GM18520 (cell line): ENCODE results near the gene KIF19.
"Not testable (repeated sequence)": the region's sequence is repeated elsewhere in the genome, so short reads cannot be mapped to it uniquely, and the experiment has no call there.

Source experiments
- ATAC-seq: cut with Tn5 transposase; IDR thresholded peaks from one replicate; pipeline ENCODE4 v1.9.1; 2021; ENCODE audit not compliant: unreplicated experiment

The KIF19 gene, protein sequence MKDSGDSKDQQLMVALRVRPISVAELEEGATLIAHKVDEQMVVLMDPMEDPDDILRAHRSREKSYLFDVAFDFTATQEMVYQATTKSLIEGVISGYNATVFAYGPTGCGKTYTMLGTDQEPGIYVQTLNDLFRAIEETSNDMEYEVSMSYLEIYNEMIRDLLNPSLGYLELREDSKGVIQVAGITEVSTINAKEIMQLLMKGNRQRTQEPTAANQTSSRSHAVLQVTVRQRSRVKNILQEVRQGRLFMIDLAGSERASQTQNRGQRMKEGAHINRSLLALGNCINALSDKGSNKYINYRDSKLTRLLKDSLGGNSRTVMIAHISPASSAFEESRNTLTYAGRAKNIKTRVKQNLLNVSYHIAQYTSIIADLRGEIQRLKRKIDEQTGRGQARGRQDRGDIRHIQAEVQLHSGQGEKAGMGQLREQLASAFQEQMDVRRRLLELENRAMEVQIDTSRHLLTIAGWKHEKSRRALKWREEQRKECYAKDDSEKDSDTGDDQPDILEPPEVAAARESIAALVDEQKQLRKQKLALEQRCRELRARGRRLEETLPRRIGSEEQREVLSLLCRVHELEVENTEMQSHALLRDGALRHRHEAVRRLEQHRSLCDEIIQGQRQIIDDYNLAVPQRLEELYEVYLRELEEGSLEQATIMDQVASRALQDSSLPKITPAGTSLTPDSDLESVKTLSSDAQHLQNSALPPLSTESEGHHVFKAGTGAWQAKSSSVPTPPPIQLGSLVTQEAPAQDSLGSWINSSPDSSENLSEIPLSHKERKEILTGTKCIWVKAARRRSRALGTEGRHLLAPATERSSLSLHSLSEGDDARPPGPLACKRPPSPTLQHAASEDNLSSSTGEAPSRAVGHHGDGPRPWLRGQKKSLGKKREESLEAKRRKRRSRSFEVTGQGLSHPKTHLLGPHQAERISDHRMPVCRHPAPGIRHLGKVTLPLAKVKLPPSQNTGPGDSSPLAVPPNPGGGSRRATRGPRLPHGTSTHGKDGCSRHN

GRCh38 chr17:74325743-74326379 is at the start of gene KIF19:
TSS of gene KIF19 (plus strand) at chr17:74326226. CDS start at chr17:74326350, 124 bp downstream.
- ATAC-seq: no peak

DNA sequence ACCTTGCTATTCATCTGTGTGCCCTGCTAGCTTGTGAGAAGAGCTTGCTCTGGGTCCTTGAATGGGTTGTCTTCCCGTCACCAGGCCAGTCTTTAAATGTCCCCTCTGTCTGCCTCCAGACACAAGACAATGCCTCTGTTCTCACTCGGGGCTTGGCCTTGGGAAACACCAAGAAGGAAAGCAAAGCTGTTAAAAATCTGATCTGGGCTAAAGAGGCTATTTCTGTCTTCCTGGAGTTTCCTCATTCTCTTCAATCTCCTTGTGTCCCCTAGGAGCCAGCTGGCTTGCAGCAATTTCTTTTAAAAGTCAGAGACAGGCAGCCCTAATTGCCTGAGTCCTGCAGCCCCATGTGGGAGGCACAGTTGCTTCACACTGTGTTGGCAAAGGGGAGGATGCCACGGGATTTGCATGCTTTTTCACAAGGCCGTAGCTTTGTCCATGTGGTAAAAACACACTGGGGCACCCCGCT is 49.5 kb upstream of the KIF19 start:
- ATAC-seq: no peak

DNA sequence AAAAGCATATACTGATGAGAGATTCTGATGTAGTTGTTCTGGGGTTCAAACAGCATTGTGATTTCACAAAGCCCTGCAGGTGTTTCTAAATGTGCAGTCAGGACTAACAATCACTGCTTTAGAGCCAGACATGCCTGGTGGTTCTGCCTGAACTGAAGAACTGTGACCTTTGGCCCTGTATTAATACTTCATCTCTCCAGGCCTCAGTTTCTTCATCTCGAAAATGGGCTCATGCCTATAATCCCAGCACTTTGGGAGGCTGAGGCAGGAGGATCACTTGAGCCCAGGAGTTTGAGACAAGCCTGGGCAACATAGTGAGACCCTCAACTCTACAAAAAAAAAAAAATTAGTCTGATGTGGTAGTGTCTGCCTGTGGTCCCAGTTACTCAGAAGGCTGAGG is 48.1 kb upstream of the KIF19 start:
- no peak for ATAC-seq

DNA sequence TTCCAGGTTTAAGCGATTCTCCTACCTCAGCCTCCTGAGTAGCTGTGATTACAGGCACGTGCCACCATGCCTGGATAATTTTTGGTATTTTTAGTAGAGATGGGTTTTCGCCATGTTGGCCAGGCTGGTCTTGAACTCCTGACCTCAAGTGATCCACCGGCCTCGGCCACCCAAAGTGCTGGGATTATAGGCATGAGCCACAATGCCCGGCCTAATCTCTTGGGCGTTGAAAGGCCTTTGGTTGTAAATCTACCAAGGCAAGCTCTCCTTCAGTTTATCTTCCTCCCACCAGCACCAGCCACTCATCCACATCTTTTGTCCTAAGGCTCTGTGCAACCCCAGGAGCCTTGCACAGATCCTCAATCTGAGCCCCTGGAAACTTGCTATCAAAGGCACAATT is 46.4 kb upstream of the KIF19 start:
- not testable (repeated sequence) for ATAC-seq

GRCh38 chr17:74280093-74280513 is 45.9 kb upstream of the KIF19 start:
- peak; percentile 56 for ATAC-seq

DNA sequence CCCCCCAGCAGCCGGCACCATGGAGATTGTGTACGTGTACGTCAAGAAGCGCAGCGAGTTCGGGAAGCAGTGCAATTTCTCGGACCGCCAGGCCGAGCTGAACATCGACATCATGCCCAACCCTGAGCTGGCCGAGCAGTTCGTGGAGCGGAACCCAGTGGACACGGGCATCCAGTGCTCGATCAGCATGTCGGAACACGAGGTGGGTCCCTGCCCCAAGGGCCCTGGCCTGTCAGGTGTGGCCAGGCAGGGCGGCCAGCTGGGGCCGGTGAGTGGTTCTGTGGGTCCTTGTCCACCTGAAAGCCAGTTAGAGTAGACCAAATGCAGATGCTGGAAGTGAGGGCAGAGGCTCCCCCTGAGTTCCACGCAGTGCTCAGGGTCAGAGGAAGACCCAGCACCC is 44.2 kb upstream of the KIF19 start:
- no peak for ATAC-seq

DNA sequence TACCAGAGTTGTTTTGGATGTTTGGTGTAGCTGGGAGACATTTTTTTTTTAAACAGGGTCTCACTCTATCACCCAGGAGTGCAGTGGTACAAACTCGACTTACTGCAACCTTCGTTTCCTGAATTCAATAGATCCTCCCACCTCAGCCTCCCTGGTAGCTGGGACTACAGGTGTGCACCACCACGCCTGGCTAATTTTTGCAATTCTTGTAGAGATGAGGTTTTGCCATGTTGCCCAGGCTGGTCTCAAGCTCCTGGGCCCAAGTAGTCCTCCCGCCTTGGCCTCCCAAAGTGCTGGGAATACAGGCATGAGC is 43.8 kb upstream of the KIF19 start:
- not testable (repeated sequence) for ATAC-seq

DNA sequence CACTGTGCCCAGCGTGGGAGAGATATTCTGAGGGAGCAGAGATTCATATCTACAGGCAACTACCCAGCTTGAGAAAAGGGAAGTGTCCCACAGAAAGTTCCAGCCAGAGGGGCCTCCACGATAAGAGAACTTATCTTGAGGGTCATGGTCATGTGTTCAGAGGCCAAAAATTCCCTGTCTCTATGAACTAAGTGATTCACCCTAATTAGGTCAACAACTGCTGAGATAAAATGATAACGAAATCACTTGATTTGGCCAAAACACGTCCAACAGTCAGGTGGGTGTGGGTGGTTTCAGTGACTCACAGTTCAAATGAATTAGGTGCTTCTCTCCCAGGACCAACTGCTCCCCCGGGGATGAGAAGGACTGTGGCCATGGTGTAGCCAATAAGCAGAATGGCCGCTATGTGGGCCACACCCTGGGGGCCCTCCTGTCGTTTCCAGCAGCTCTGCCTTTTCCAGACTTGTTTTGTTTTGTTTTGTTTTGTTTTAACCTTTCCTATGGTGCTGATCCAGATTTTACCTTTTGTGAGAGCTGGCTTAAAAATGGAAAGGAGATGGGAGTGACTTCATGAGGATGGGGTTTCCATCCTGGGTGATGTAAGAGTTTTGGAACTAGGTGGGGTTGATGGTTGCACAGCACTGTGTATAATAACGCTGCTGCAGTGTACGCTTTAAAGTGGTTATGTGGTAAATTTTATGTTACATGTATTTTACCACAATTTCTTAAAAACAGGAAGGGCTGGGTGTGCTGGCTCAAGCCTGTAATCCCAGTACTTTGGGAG is 43.2 kb upstream of the KIF19 start:
- ATAC-seq: no peak

GRCh38 chr17:74283371-74283673 is 42.7 kb upstream of the KIF19 start:
- ATAC-seq: no peak

- no peak for ATAC-seq
Observed at GRCh38 chr17:74287031-74287602, 38.9 kb upstream of the KIF19 start.

- peak; percentile 58 for ATAC-seq
Observed at GRCh38 chr17:74288785-74289184, 37.2 kb upstream of the KIF19 start.

DNA sequence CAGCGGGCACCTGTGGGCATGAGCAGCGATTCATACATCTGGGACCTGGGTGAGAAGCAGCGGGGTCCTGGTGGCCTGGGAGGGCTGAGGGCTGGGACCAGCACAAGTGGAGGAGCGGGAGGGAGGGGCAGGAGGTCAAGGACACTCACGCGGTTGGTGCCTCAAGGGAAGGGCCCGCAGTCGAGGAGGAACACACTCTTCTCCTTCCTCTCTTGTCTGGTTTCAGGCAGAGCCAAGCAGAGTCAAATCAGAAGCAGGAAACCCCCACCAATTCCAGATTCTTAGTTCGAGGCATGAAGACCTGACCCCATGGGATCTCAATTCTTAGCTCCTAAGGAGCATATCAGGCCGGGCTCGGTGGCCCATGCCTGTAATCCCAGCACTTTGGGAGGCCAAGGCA is 36.3 kb upstream of the KIF19 start:
- ATAC-seq: no peak

DNA sequence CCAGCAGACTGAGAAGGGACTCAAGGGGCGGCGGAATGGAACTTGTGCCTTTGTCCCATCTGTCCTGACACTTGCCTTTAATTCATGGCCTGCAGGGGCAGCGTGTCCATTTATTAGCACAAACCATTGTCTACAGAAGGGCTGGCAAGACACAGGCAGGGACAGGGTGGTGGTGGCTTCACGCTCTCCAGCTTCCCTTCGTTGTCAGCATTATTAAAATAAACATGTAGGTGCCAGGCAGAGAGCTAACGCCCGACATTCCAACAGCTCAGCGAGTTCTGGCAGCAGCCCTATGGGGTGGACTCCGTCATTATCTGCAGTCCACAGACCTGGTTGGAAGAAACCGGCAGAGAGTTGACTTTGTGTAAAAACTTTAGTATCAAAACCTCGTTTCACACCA is 35.7 kb upstream of the KIF19 start:
- no peak for ATAC-seq

DNA sequence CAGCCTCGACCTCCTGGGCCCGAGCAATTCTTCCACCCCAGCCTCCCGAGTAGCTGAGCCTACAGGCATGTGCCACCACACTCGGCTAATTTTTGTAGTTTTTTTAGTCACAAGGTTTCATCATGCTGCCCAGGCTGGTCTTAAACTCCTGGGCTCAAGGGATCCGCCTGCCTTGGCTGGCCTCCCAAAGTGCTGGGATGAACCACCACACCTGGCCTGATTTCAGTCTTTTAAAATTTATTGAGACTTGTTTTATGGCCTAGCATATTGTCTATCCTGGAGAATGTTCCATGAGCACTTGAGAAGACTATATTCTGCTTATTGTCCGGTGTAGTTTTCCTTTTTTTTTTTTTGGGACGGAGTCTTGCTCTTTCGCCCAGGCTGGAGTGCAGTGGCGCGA is 33.5 kb upstream of the KIF19 start:
- ATAC-seq: no peak

DNA sequence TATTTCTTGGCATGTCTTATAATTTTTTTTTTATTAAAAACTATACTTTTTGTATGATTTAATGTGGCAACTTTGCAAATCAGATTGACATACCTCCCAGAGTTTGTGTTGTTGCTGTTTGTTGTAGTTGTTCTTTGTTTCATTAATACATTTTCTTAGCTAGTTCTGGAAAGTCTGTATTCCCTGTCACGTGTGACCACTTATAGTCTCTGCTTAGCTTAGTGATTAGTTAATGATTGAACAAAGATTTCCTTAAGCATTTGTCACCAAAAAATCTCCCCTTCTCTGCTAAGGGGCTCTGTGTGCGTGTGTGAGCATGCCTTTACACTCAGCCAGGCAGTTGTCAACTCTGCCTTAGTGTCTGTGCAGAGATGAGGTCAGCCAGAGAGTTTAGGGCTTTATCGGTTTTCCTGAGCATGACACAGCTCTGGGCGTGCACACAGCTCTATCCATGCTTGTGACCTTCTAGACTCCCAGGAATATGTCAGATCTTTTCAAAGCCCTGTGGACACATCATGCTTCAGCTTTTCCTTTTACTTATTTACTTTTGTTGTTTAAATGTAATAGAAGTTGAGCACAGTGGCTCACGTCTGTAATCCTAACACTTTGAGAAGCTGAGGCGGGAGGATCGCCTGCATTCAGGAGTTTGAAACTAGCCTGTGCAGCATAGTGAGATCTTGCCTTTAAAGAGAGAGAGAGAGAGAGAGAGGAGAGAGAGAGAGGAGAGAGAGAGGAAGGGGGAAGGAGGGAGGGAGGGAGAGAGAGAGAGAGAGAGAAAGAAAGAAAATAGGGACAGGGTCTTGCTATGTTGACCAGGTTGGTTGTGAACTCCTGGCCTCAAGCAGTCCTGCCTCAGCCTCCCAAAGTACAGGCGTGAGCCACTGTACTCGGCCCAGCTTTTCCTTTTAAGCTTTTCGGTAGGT is 30.1 kb upstream of the KIF19 start:
- ATAC-seq: no peak

- ATAC-seq: no peak
Observed at GRCh38 chr17:74296548-74296936, 29.5 kb upstream of the KIF19 start.

DNA sequence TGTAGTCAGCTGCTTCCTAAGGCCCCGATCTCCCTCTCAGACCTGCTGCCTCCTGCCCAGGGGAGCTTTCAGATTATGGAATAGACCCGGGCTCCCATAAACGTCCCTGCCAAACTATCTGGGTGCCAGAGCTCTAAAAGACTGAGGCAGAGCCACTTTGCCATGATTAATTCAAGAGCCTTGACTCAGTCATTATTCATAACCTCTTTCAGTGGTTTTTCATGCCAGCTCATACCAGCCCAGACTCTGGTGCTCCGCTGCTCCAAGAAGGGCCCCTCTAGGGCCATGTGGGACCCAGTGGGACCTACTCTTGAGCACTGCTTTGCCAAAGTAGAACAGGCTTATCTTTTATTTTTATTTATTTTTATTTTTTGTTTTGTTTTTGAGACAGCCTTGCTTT is 28.1 kb upstream of the KIF19 start:
- ATAC-seq: no peak

- ATAC-seq: no peak
Observed at GRCh38 chr17:74298778-74299177, 27.2 kb upstream of the KIF19 start.

DNA sequence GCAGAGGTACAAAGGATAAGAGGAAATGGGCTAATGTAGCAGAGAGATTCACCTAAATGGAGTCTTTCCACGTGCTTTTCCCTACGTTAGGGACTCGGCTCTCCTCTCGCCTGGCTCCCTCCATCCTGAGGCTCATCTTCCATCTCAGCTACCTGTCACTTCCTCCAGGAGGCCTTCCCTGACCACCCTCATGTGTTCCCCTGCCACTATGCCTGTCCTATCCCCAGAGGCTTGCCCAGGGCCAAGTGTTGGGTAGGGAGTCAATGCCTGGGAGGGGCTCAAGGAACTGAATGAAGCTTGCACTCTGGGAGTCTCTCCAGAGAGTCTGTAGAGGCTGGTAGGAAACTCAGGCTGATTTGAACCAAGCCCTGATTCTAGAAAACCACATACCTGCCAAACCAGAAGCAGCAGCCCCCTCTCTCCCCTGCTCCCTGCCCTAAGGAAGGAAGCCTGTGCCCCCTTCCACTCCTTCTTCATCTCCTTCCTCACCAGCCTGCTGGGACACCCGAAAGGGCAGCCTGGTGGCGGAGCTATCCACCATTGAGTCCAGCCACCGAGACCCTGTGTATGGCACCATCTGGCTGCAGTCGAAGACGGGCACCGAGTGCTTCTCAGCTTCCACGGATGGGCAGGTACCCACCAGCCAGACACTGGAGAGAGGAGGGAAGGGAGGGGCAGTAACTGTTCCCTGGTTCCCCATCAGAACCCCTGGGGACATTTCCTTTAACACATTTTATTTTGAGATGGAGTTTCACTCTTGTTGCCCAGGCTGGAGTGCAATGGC is 26.6 kb upstream of the KIF19 start:
- no peak for ATAC-seq
